H1 (cell line): ENCODE measurements around the gene SDHAF4. TPM values are rescaled to one million over a fixed set of nuclear protein-coding genes. Genes with fewer than 3 reads are reported as not detected.

Source experiments
- CTCF ChIA-PET: fragments of 300-600 bp; sonication (Branson Sonifier 250); formaldehyde crosslinking; loops from one replicate; lab custom pipeline; 2021; ENCODE audit not compliant: partially characterized antibody; lab: Charles Lee
- POLR2A ChIA-PET: fragments of 300-600 bp; sonication (Branson Sonifier 250); formaldehyde crosslinking; loops from one replicate; lab custom pipeline; 2021; ENCODE audit warnings: inconsistent platforms; ENCODE audit not compliant: partially characterized antibody; lab: Charles Lee
- DNase-seq, 2 experiments: peaks; one replicate each; pipeline versions ENCODE4 v3.0.0 to v3.0.0-alpha.2; 2010 to 2022; ENCODE audit warnings: low spot score in 2 of 2, low read depth in 1 of 2, mixed read lengths in 1 of 2
- FAIRE-seq: peaks from 2 replicates; lab custom pipeline; 2011; peaks lifted over from hg19 to GRCh38; lab: Jason Lieb, UNC
- H2AFZ ChIP-seq: 2 replicates; pipeline ENCODE4 v1.8.1; 2012; ENCODE audit warnings: low read length, inconsistent platforms
- H2AK5ac ChIP-seq: 2 replicates; pipeline ENCODE4 v1.6.1; 2013; ENCODE audit warnings: low read depth, low read length
- H2BK120ac ChIP-seq: replicated peaks from 2 replicates; pipeline ENCODE3; 2013; ENCODE audit warnings: low read depth, low read length, inconsistent platforms
- H2BK12ac ChIP-seq: 2 replicates; pipeline ENCODE4 v1.6.1; 2013; ENCODE audit warnings: low read depth, low read length
- H2BK15ac ChIP-seq: 2 replicates; pipeline ENCODE4 v1.6.1; 2013; ENCODE audit warnings: low read length
- H2BK20ac ChIP-seq: 2 replicates; pipeline ENCODE4 v1.6.1; 2013; ENCODE audit warnings: low read length
- H2BK5ac ChIP-seq: 2 replicates; pipeline ENCODE4 v1.6.1; 2013; ENCODE audit warnings: low read depth, low read length
- H3K14ac ChIP-seq: 2 replicates; pipeline ENCODE4 v1.6.1; 2013; ENCODE audit warnings: inconsistent platforms; ENCODE audit not compliant: insufficient read length
- H3K18ac ChIP-seq: 2 replicates; pipeline ENCODE4 v1.6.1; 2013; ENCODE audit warnings: low read length; ENCODE audit errors: extremely low read depth
- H3K23ac ChIP-seq: 2 replicates; pipeline ENCODE4 v1.6.1; 2013; ENCODE audit warnings: inconsistent platforms; ENCODE audit not compliant: insufficient read length
- H3K23me2 ChIP-seq: 2 replicates; pipeline ENCODE4 v1.6.1; 2013; ENCODE audit warnings: low read depth, low read length
- H3K27ac ChIP-seq: 2 replicates; pipeline ENCODE4 v1.6.1; 2011; ENCODE audit warnings: low read depth, low read length, inconsistent platforms
- H3K27me3 ChIP-seq, 4 experiments: replicated peaks in 1 of 4; 1 replicate in 1 of 4; 2 replicates in 3 of 4; pipeline versions ENCODE4 v1.6.1 to v1.8.1; 2011 to 2013; ENCODE audit warnings: low read length in 3 of 4, mild to moderate bottlenecking in 3 of 4, inconsistent platforms in 2 of 4, mixed read lengths in 2 of 4, moderate library complexity in 1 of 4; ENCODE audit not compliant: control insufficient read depth in 3 of 4, insufficient read depth in 3 of 4; ENCODE audit errors: extremely low read depth in 1 of 4
- H3K36me3 ChIP-seq, 4 experiments: 2 replicates each; pipeline versions ENCODE4 v1.6.1 to v1.8.1; 2011 to 2013; ENCODE audit warnings: mild to moderate bottlenecking in 4 of 4, low read length in 3 of 4, moderate library complexity in 2 of 4, control low read depth in 1 of 4, inconsistent platforms in 1 of 4; ENCODE audit not compliant: insufficient read depth in 4 of 4, control insufficient read depth in 2 of 4
- H3K4ac ChIP-seq: replicated peaks from 2 replicates; pipeline ENCODE3; 2013; ENCODE audit warnings: low read length, low read depth, mixed read lengths, inconsistent platforms; ENCODE audit not compliant: insufficient read length
- H3K4me1 ChIP-seq, 4 experiments: replicated peaks in 1 of 4; 1 replicate in 1 of 4; 2 replicates in 3 of 4; pipeline versions ENCODE4 v1.6.1 to v1.8.1; 2011 to 2013; ENCODE audit warnings: low read length in 3 of 4, inconsistent platforms in 2 of 4, mixed read lengths in 1 of 4; ENCODE audit not compliant: insufficient read depth in 4 of 4, control insufficient read depth in 3 of 4
- H3K4me2 ChIP-seq, 2 experiments: 2 replicates each; pipeline versions ENCODE4 v1.6.1 to v1.8.1; 2011 to 2013; ENCODE audit warnings: low read depth in 2 of 2, low read length in 2 of 2, control low read depth in 1 of 2, inconsistent platforms in 1 of 2, mild to moderate bottlenecking in 1 of 2; ENCODE audit not compliant: insufficient read depth in 1 of 2
- H3K4me3 ChIP-seq, 4 experiments: fragments of 200-600, 300-600 bp in 1 of 4; sonication (generic), shearing (Covaris generic), sonication (Bioruptor Twin) in 1 of 4; 2 replicates each; pipeline versions ENCODE4 v1.5.1 to v1.8.1; 2011 to 2016; ENCODE audit warnings: low read length in 4 of 4, low read depth in 3 of 4, control low read depth in 2 of 4, inconsistent platforms in 2 of 4, mild to moderate bottlenecking in 2 of 4, mixed read lengths in 1 of 4, moderate library complexity in 1 of 4; ENCODE audit not compliant: insufficient read depth in 2 of 4; ENCODE audit errors: extremely low read depth in 1 of 4
- H3K56ac ChIP-seq: replicated peaks from 2 replicates; pipeline ENCODE3; 2013; ENCODE audit warnings: low read depth, mild to moderate bottlenecking, mixed read lengths, low read length, inconsistent platforms; ENCODE audit not compliant: insufficient read length
- H3K79me1 ChIP-seq: 2 replicates; pipeline ENCODE4 v1.6.1; 2013; ENCODE audit warnings: low read depth, low read length, control low read depth
- H3K79me2 ChIP-seq, 2 experiments: 2 replicates each; pipeline versions ENCODE4 v1.6.1 to v1.8.1; 2012 to 2013; ENCODE audit warnings: low read length in 2 of 2, mild to moderate bottlenecking in 2 of 2, inconsistent platforms in 1 of 2; ENCODE audit not compliant: insufficient read depth in 2 of 2, control insufficient read depth in 1 of 2
- H3K9ac ChIP-seq, 4 experiments: replicated peaks in 1 of 4; 1 replicate in 1 of 4; 2 replicates in 3 of 4; pipeline versions ENCODE4 v1.6.1 to v1.8.1; 2011 to 2013; ENCODE audit warnings: low read depth in 3 of 4, low read length in 3 of 4, control low read depth in 2 of 4, mild to moderate bottlenecking in 2 of 4, moderate library complexity in 2 of 4, inconsistent platforms in 1 of 4; ENCODE audit errors: extremely low read depth in 1 of 4
- H3K9me3 ChIP-seq, 2 experiments: 2 replicates each; pipeline versions ENCODE4 v1.6.1 to v1.8.1; 2012 to 2013; ENCODE audit warnings: mild to moderate bottlenecking in 2 of 2, moderate library complexity in 2 of 2, control low read depth in 1 of 2, inconsistent platforms in 1 of 2, low read depth in 1 of 2, low read length in 1 of 2, mixed read lengths in 1 of 2; ENCODE audit not compliant: insufficient read depth in 2 of 2
- H4K20me1 ChIP-seq, 2 experiments: replicated peaks in 1 of 2; 2 replicates each; pipeline versions ENCODE3 to v1.8.1; 2011 to 2013; ENCODE audit warnings: inconsistent platforms in 2 of 2, low read length in 2 of 2, mild to moderate bottlenecking in 1 of 2; ENCODE audit not compliant: insufficient read depth in 2 of 2, control insufficient read depth in 1 of 2
- H4K5ac ChIP-seq: 2 replicates; pipeline ENCODE4 v1.6.1; 2013; ENCODE audit warnings: low read length, low read depth, mixed read lengths, inconsistent platforms; ENCODE audit not compliant: insufficient read length
- H4K8ac ChIP-seq: 2 replicates; pipeline ENCODE4 v1.8.0; 2013; ENCODE audit warnings: mild to moderate bottlenecking, moderate library complexity, low read length, inconsistent platforms; ENCODE audit not compliant: insufficient read depth; ENCODE audit errors: extremely low read depth
- H4K91ac ChIP-seq: replicated peaks from 2 replicates; pipeline ENCODE3; 2013; ENCODE audit warnings: low read length, mixed read lengths, inconsistent platforms; ENCODE audit not compliant: insufficient read length
- CBX8 ChIP-seq: fragments of 300-800, 300-1000 bp; sonication (generic); IDR thresholded peaks from 2 replicates; pipeline ENCODE4 v1.7.1; 2016; ENCODE audit warnings: low read depth, low read length, borderline replicate concordance
- EP300 ChIP-seq, 2 experiments: IDR thresholded peaks; 1 replicate in 1 of 2; 2 replicates in 1 of 2; pipeline ENCODE4 v1.6.1; 2011 to 2012; ENCODE audit warnings: low read depth in 2 of 2, low read length in 2 of 2, mild to moderate bottlenecking in 2 of 2, borderline replicate concordance in 1 of 2, inconsistent platforms in 1 of 2, moderate library complexity in 1 of 2
- FOSL1 ChIP-seq: IDR thresholded peaks from 2 replicates; pipeline ENCODE4 v1.6.1; 2011; ENCODE audit warnings: mild to moderate bottlenecking, low read depth, low read length, moderate library complexity; ENCODE audit not compliant: insufficient read depth
- GTF2F1 ChIP-seq: IDR thresholded peaks from 2 replicates; pipeline ENCODE4 v1.6.1; 2012; ENCODE audit warnings: low read depth, low read length, improper control_type of control experiment, borderline replicate concordance
- JUND ChIP-seq: IDR thresholded peaks from 2 replicates; pipeline ENCODE4 v1.6.1; 2011; ENCODE audit warnings: mild to moderate bottlenecking, improper control_type of control experiment, low read length
- POLR2AphosphoS5 ChIP-seq: IDR thresholded peaks from 2 replicates; pipeline ENCODE4 v1.6.1; 2011; ENCODE audit warnings: low read depth, low read length
- TBP ChIP-seq: IDR thresholded peaks from 2 replicates; pipeline ENCODE4 v1.6.1; 2011; ENCODE audit warnings: low read depth, low read length, improper control_type of control experiment
- ZNF274 ChIP-seq: IDR thresholded peaks from 2 replicates; pipeline ENCODE4 v1.7.0; 2012; ENCODE audit warnings: low read length, borderline replicate concordance; ENCODE audit errors: extremely low read depth
- WGBS, 2 experiments: shearing (Covaris generic) in 1 of 2; methylation state at CpG; one replicate each; pipeline versions ENCODE4 v1.1.6 to v1.1.7; 2013 to 2015; ENCODE audit warnings: low lambda C conversion rate in 2 of 2, mixed read lengths in 2 of 2, inconsistent platforms in 1 of 2, low coverage in 1 of 2, missing lambda C conversion rate in 1 of 2; ENCODE audit not compliant: insufficient replicate concordance in 2 of 2, insufficient coverage in 1 of 2, insufficient read length in 1 of 2; ENCODE audit errors: extremely low coverage in 1 of 2, missing lambda C conversion rate in 1 of 2; 5-methylcytosine and 5-hydroxymethylcytosine counted together
- polyA plus RNA-seq, 7 experiments: library from polyadenylated mRNA; depleted of rRNA in 3 of 7; stranded (reverse) in 5 of 7; unstranded in 2 of 7; fragments of >200 nt in 5 of 7; fragments of 200-250 nt in 2 of 7; gene quantifications; 1 replicate in 5 of 7; 2 replicates in 1 of 7; 4 replicates in 1 of 7; pipeline versions ENCODE4 v1.2.1 to v1.2.3, GENCODE V29; 2011 to 2013; ENCODE audit warnings: missing spikeins in 2 of 7, mixed read lengths in 2 of 7
- total RNA-seq: library from RNA; stranded (reverse); fragmentation: NEBNext Ultra II Directional; extraction: Animal tissue kit (Norgen Biotek cat#: 25700); gene quantifications from 2 replicates; pipeline ENCODE4 v1.2.1, GENCODE V29; 2021

SDHAF4 gene
- total and polyA plus RNA-seq, 2 of the 8 experiments (the other 6 are each of a cell fraction or from before 2014, with no cell fraction given): 9.8 to 14.9 TPM

DNA sequence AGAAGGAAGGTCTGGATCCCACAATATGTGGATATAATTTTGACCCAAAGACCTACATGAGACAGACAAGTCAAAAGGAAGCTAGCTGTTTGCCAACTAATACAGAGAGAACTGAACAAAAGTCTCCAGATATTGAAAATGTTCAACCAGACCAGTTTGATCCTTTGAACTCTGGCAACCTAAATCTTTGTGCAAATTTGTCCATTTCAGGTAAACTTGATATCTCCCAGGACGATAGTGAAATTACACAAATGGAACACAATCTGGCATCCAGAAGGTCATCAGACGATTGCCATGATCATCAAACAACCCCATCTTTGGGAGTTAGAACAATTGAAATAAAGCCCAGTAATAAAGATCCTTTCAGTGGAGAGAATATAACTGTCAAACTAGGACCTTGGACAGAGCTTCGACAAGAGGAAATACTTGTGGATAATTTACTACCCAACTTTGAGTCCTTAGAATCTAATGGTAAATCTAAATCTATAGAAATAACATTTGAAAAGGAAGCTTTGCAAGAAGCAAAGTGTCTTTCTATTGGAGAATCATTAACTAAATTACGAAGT lies 41.9 kb upstream of the SDHAF4 start:
- CTCF ChIA-PET: interaction anchor here (0.9 kb wide), 1 partner anchor 274 kb away, joined by 3 read pairs; no protein-coding TSS in a partner anchor

More for the DNA sequence above, 41.9 kb upstream of the SDHAF4 start:
- FAIRE-seq (peak; percentile 55), DNase-seq (no peak)
- TF ChIP-seq GTF2F1: no peak
- TF ChIP-seq EP300 (IDR thresholded peaks at IDR 0.05; ENCODE audit: borderline replicate concordance in 1 of 2, low read depth in 2 of 2, low read length in 2 of 2): no peak
- TF ChIP-seq CBX8: no peak
- no peak for TF ChIP-seq TBP
- TF ChIP-seq JUND: no peak
- TF ChIP-seq ZNF274: no peak
- TF ChIP-seq POLR2AphosphoS5: no peak
- TF ChIP-seq FOSL1: no peak
- Histone ChIP-seq H3K9me3 (no peaks in the 10 kb centered on the region; a peak in 1 of 4 replicates), H2BK15ac (no peak overlapping the region), H4K20me1 (no peaks in the 10 kb centered on the region), H3K4ac (no peak overlapping the region), H3K79me2 (no peaks in the 10 kb centered on the region), H3K4me2 (no peak overlapping the region), H3K4me1 (no peaks in the 10 kb centered on the region), H3K79me1 (no peaks in the 10 kb centered on the region), H3K9ac (no peak overlapping the region), H3K18ac (no peak overlapping the region), H3K56ac (no peak overlapping the region), H2AFZ (no peak overlapping the region), H2BK20ac (no peak overlapping the region), H3K36me3 (peaks cover 0 to 15% (median 2%) of the 10 kb centered on the region in 4 experiments; a peak in 4 of 8 replicates), H2AK5ac (no peak overlapping the region), H3K27ac (no peak overlapping the region), H2BK5ac (no peak overlapping the region), H3K23me2 (no peaks in the 10 kb centered on the region), H4K8ac (no peak overlapping the region), H3K14ac (no peak overlapping the region), H3K4me3 (no peak overlapping the region), H4K5ac (no peak overlapping the region), H2BK120ac (no peak overlapping the region), H2BK12ac (no peak overlapping the region), H3K27me3 (no peaks in the 10 kb centered on the region), H4K91ac (no peak overlapping the region), H3K23ac (no peak overlapping the region)
- POLR2A ChIA-PET: interaction anchor here (0.6 kb wide), 1 partner anchor 143 kb away, joined by 3 read pairs; no protein-coding TSS in a partner anchor
- 91% methylated on average over 4 of the region's 4 CpGs; no CpG with 5 or more reads in 1 of the 2 experiments for WGBS, 2 experiments
